DND-41 (cell line): Measurements from ENCODE around the gene LMAN2.

Experiments
- EZH2 ChIP-seq: IDR thresholded peaks from 3 replicates; pipeline ENCODE4 v1.6.1; 2012; ENCODE audit warnings: borderline replicate concordance, low read depth, mild to moderate bottlenecking, moderate library complexity, low read length, inconsistent platforms; ENCODE audit not compliant: severe bottlenecking
- TF ChIP-seq, protein P1 (sequence below): IDR thresholded peaks from 2 replicates; pipeline ENCODE4 v1.5.1; 2012; ENCODE audit warnings: borderline replicate concordance, low read length, moderate library complexity, mild to moderate bottlenecking; ENCODE audit not compliant: poor library complexity, severe bottlenecking; ENCODE audit errors: extremely low read depth

DNA sequence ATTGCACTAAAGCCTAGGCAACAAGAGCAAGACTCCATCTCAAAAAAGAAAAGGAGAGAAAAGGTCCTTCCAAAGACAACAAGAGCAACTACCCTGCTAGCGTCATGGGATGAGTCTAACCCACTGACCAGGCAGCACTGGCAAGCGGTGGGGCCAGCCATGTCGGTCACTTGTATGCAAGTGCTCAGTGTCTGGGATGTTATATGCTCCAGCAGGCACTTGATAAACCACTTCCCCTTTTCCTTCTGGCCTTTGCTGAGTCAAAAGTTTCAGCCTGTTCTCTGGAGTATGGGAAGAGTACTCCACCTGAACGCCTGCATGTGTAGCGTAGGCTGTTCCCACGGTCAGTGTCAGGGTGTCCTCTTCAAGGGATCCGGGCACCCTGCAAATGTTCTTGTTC lies 30.6 kb downstream of the LMAN2 start:
- TF ChIP-seq, protein P1, sequence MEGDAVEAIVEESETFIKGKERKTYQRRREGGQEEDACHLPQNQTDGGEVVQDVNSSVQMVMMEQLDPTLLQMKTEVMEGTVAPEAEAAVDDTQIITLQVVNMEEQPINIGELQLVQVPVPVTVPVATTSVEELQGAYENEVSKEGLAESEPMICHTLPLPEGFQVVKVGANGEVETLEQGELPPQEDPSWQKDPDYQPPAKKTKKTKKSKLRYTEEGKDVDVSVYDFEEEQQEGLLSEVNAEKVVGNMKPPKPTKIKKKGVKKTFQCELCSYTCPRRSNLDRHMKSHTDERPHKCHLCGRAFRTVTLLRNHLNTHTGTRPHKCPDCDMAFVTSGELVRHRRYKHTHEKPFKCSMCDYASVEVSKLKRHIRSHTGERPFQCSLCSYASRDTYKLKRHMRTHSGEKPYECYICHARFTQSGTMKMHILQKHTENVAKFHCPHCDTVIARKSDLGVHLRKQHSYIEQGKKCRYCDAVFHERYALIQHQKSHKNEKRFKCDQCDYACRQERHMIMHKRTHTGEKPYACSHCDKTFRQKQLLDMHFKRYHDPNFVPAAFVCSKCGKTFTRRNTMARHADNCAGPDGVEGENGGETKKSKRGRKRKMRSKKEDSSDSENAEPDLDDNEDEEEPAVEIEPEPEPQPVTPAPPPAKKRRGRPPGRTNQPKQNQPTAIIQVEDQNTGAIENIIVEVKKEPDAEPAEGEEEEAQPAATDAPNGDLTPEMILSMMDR, result no peak
- TF ChIP-seq EZH2, result no peak
